ENCODE data around the gene LIPT1.
A peak's percentile ranks its signal among the peaks of the same experiment; 100 is the strongest.

LIPT1 gene

GRCh38 chr2:99159594-99159993 is 4.8 kb downstream of the LIPT1 start:
- DNase-seq (ENCODE audit: extremely low read depth, insufficient read length), result no peak
- TF ChIP-seq CTCF (IDR thresholded peaks at IDR 0.05; ENCODE audit: insufficient read depth, low read length, poor library complexity, severe bottlenecking), result no peak
- no peak overlapping the region for H3K4me3 ChIP-seq (replicated peaks; ENCODE audit: low read depth, low read length)
- no peaks in the 10 kb centered on the region for H3K27me3 ChIP-seq (replicated peaks; ENCODE audit: control insufficient read depth, insufficient read depth, low read length)
- H3K36me3 ChIP-seq (ENCODE audit: control insufficient read depth, insufficient read depth, low read length), result no peaks in the 10 kb centered on the region

DNA sequence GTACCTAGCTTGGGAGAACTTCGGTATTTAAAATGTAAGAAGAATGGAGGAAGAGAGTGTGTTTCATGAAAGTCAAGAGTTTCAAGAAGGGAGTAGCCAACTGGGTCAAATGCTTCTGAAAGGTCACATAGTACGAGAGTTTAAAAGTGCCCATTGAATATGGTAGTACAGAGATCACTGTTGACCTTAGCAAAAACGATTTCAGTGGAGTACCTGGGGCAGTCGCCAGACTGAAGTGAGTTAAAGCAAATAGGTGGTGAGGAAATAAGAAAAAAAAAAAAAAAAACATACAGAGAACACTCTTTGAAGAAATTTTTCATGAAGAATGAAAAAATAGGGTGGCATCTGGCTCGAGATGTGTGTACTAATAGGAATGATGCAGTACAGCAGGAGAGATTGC is 11.5 kb downstream of the LIPT1 start:
- TF ChIP-seq CTCF (IDR thresholded peaks at IDR 0.05; ENCODE audit: insufficient read depth, low read length, poor library complexity, severe bottlenecking), result no peak
- DNase-seq (ENCODE audit: extremely low read depth, insufficient read length), result no peak
- Histone ChIP-seq H3K27me3 (replicated peaks; ENCODE audit: control insufficient read depth, insufficient read depth, low read length) (no peaks in the 10 kb centered on the region), H3K36me3 (ENCODE audit: control insufficient read depth, insufficient read depth, low read length) (peaks cover 8% of the 10 kb centered on the region), H3K4me3 (replicated peaks; ENCODE audit: low read depth, low read length) (no peak overlapping the region)

- H3K36me3 ChIP-seq (ENCODE audit: control insufficient read depth, insufficient read depth, low read length), result peaks cover 8% of the 10 kb centered on the region
- TF ChIP-seq CTCF (IDR thresholded peaks at IDR 0.05; ENCODE audit: insufficient read depth, low read length, poor library complexity, severe bottlenecking), result no peak
- no peak overlapping the region for H3K4me3 ChIP-seq (replicated peaks; ENCODE audit: low read depth, low read length)
- H3K27me3 ChIP-seq (replicated peaks; ENCODE audit: control insufficient read depth, insufficient read depth, low read length), result no peaks in the 10 kb centered on the region
- DNase-seq (ENCODE audit: extremely low read depth, insufficient read length), result no peak
Observed at GRCh38 chr2:99169534-99169933, 14.8 kb downstream of the LIPT1 start.

DNA sequence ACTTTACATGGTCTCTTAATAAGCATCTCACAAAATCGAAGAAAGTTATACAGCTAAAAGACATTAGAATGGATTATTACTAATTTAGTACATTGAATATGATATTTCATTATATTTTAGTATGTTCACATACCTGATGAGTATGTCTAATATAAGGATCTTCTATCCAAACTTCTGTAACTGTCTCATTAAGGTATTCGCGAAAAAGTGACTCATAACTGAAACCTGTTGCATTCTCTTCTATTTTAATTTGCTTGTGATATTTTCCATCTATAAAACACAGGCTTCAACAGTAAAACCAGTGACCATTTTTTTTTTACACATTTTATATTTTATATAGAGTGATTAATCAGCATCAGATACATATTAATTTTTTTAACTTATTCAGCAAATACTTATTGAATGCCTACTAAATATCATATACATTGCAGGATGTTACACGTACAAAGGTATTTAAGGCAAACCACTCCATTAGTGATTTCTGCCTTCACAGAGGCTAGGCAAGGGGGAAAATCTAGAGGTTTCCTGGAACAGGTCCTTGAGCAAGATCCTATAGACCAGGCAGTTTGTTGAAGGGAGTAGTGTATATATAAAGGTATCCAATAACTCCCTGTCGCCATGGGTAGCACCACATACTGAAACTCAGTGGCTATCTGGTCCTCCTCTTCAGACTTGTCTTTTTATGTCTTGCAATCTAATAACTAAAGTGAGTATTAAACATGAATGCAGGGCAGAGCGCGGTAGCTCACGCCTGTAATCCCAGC is 16.8 kb downstream of the LIPT1 start:
- H3K36me3 ChIP-seq (ENCODE audit: control insufficient read depth, insufficient read depth, low read length), result peaks cover 7% of the 10 kb centered on the region
- TF ChIP-seq CTCF (IDR thresholded peaks at IDR 0.05; ENCODE audit: insufficient read depth, low read length, poor library complexity, severe bottlenecking), result no peak

GRCh38 chr2:99180755-99181623 is 26.2 kb downstream of the LIPT1 start, which contains the start of the genes MITD1 and MRPL30:
MITD1 (minus strand) TSS chr2:99181058; CDS start chr2:99180981, 77 bp downstream.
MRPL30 (plus strand) TSS chr2:99181184; CDS start chr2:99186204, 5,020 bp downstream.
- peak; percentile 89 for DNase-seq (ENCODE audit: extremely low read depth, insufficient read length)
- no peak for TF ChIP-seq CTCF (IDR thresholded peaks at IDR 0.05; ENCODE audit: insufficient read depth, low read length, poor library complexity, severe bottlenecking)
- Histone ChIP-seq H3K27me3 (replicated peaks; ENCODE audit: control insufficient read depth, insufficient read depth, low read length) (no peaks in the 10 kb centered on the region), H3K4me3 (replicated peaks; ENCODE audit: low read depth, low read length) (peak within 1 kb of the TSS; percentile 99), H3K36me3 (ENCODE audit: control insufficient read depth, insufficient read depth, low read length) (no peaks in the 10 kb centered on the region)

More for the DNA sequence above, 16.8 kb downstream of the LIPT1 start:
- Histone ChIP-seq H3K27me3 (replicated peaks; ENCODE audit: control insufficient read depth, insufficient read depth, low read length) (no peaks in the 10 kb centered on the region), H3K4me3 (replicated peaks; ENCODE audit: low read depth, low read length) (no peak overlapping the region)
- DNase-seq (ENCODE audit: extremely low read depth, insufficient read length), result no peak
